ENCODE data around the gene CMTM1.
"Not testable (repeated sequence)": the region's sequence is repeated elsewhere in the genome, so short reads cannot be mapped to it uniquely, and the experiment has no call there.

CMTM1 gene

DNA sequence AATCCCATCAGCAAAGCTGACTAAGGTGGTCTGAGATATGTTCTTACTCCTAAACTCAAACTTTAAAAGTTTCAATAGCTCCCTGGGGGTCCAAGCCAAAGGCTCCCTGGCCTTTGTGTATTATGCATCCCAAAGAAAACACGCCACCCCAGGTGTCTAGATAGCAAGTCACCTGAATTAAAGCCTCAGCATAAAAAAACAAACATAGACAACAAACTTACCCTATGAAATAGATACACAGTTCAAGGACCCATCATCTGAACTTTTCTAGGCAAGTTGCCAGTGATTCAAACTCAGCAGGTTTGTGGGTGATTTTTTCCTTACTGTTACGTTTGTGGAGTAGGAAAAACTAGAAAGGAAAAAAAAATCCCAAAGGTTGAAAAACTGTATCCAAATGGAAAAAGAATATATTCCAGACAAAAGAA, 50.8 kb downstream of the CMTM1 start:
- DNase-seq: no peak

DNA sequence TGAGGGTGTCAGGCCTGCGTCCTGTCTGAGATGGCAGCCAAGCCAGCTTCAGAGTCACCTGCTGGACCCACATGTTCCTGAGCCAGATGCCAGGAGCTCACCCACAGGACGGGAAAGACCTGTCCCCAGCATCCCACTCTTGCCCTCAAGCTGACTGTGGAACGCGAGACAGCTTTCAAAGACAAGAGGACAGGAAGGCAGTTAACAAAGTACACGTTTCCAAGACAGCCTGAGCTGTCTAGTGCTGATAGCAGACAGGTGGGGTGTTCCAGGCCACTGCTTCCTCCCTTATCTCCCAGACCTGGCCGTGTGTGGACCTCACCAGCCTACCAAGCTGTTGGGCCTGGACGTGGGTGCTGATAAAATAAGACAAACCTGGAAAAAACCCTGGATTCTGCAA, 51.5 kb downstream of the CMTM1 start:
- no peak for DNase-seq

DNA sequence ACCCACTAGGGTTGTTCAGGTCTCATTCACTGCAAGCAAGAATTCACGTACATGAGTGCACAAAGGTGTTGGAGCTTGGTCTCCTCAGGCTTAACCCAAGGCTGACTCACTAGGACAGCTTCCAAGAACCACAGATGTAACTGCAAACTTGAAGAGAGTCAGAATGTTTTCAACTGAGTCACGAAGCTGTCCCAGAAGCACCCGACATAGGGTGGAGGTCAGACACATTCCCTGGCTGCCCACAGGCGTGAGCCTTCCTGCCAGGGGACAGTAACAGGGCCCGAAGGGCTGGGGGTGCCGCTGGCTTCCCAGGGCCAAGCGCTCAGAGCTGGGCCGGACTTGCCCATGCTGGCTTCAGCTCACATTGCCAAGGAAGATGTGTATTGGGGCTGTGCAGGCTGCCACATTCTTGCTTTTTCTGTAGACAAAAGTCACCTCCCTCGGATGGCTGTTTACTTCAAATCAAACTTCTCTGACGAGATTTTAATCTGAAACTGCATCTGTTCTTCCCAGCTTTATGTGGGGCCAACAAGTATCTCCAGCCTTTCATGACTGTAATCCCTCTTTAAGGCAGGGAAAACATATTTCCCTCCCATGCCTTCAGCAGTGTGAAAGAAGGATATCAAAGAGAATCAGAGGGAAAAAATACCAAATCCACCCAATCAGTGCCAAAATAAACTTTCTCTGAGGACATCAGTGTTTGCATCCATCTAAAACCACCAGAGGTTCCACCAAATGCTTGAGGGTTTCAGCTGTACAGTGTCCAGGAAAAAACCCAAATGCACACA, 52.5 kb downstream of the CMTM1 start:
- peak; percentile 95 for DNase-seq

DNA sequence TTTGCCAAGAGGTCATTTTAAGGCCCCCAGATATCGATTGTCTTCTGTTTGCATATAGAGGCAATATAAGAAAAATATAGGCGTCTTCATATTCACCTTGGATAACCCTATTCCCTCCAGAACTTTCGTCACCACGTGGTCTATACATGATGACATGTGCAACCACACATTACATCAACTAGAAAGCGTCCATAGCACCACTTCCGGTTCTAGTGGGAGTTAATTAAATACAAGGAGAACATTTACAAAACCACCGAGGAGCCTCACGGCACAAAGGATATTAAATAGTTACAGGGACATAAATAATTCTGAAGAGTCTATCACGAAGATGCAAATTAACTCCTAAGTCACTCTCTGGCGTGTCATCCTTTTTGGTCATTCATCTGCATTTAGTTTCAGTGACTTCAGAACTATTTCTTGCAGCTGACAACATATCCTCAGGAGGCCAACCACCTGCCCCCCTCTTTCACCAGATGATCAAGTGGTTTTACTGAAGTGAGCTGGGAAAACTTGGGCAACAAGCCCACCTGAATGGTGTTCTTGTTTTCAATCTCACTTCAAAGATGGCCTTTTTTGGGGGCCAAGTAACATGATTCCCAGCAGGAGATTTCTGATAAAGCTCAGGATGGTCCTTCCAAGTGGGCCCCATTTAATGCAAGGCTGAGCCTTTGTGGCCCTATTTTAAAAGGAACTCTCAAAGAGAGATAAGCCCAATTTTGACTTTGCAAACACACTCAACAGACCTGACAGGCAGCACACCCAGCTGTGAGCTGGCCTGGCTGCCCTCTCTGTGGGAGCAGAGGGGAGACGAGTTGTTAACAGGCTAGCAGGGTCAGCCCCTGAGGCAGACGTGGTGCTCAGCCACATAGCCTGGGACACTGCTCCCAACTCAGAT, 53.5 kb downstream of the CMTM1 start:
- DNase-seq: peak; percentile 79

DNA sequence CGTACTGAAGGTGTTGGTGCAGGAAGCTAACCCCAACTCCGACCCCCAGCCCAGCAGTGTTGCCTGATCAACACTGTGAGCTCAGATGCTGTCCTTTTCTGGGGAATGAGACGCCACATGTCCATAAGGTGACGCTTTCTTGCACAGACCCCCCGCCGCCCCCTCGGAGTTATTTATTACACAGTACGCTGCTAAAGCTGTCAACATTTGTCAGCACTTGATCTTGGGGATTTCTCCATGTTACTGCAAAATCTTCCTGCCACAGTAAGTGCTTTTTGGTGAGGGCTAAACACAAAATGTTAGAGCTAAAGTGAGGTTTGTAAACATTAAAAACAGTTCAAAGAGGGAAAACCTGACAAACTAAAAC, 54.2 kb downstream of the CMTM1 start:
- no peak for DNase-seq

DNA sequence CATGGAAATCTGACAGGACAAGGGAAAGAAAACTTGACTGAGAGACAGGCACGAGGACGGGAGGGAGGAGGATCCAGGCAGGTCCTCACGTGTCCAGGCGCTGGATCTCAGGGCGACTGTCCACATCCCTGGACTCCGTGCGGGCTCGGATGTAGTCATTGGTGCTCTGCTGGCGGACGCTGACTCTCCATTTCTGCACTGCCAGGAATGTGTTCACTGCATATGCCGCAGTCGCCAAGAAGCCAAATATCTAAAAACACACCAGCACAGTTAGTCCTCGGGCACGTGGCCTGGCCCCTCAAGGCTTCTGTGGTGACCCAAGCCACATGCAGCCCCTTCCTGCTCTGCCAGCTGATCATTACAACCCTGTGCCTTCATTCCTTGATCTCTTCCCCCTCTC, 55.7 kb downstream of the CMTM1 start:
- no peak for DNase-seq

DNA sequence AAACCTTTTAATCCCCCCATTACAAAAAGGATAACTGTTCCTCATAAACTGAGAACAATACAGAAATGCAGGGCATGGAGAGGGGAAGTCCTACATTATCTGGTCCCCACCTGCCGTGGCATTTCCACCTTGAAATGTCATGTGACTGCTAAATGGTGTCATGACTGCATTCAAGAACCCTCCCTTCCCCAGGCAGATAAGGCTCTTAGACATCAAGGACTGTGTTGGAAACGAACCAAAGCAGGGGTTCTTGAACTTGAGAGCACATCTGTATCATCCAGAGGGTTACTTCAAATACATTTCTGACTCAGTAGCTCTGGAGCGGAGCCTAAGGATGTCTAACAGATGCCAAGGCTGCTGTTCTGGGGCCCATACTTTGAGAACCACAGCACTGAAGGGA, 56.6 kb downstream of the CMTM1 start:
- no peak for DNase-seq

DNA sequence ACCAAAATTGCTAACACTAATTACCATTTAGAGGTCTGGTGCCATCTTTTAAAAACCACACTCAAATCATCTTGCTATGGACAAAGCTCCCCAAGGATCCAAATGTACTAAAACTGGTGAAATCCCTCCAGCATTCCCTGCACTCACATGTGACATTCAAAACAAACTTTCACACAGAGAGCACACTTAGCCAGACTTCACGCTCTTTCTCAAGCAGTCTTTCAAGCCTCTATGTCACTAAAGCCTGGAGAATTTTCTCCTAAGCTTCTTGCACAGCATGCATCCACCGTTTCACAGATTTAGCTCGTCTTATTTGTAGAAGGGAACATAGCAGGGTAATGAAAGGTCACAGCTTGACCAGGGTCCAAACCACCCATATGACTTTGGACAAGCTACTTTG, 57.5 kb downstream of the CMTM1 start:
- DNase-seq: no peak

DNA sequence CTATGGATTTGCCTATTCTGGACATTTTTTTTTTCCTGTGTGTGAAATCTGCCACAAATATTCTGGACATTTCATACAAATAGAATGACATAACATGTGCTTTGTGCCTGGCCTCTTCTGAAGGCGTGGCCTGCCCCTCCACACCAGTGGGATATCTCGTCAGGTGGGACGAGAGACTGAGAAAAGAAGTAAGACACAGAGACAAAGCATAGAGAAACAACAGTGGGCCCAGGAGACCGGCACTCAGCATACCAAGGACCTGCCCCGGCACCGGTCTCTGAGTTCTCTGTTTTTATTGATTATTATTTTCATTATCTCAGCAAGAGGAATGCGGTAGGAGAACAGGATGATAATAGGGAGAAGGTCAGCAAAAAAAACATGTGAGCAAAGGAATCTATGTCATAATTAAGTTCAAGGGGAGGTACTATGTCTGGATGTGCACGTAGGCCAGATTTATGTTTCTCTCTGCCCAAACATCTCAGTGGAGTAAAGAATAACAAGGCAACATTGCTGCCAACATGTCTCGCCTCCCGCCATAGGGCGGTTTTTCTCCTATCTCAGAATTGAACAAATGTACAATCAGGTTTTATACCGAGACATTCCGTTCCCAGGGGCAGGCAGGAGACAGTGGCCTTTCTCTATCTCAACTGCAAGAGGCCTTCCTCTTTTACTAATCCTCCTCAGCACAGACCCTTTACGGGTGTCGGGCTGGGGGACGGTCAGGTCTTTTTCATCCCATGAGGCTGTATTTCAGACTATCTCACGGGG, 61.6 kb downstream of the CMTM1 start:
- DNase-seq: not testable (repeated sequence)
